GM12878 (cell line): ENCODE measurements around the gene ZNF214. TPM values are rescaled to one million over a fixed set of nuclear protein-coding genes. Genes with fewer than 3 reads are reported as not detected.
A peak's percentile ranks its signal among the peaks of the same experiment; 100 is the strongest.

Experiments
- ATAC-seq: fragments of 200-7000 bp; cut with Tn5 transposase; 3 replicates; pipeline ENCODE4 v1.9.1; 2020; ENCODE audit warnings: mild to moderate bottlenecking, moderate library complexity
- BruUV-seq: library from RNA; stranded (reverse); fragments of 400-500 nt; replicated peaks from 2 replicates; lab custom pipeline; 2021; lab: Mats Ljungman, UMichigan
- CTCF ChIA-PET: fragments of 300-600 bp; sonication (Branson Sonifier 250); formaldehyde crosslinking; extraction: SDS; loops from one replicate; lab custom pipeline; 2021; ENCODE audit warnings: inconsistent platforms; lab: Yijun Ruan, JAX
- POLR2A ChIA-PET: fragments of 350-600 bp; formaldehyde crosslinking; extraction: SDS; loops from one replicate; lab custom pipeline; 2021; ENCODE audit warnings: inconsistent platforms; lab: Charles Lee
- RAD21 ChIA-PET: fragments of 300-600 bp; sonication (Branson Sonifier 250); formaldehyde crosslinking; loops from one replicate; lab custom pipeline; 2023; ENCODE audit warnings: antibody characterized with exemption; ENCODE audit not compliant: unreplicated experiment; lab: Charles Lee
- SMC1A ChIA-PET: fragments of 300-600 bp; sonication (Branson Sonifier 250); formaldehyde crosslinking; loops from one replicate; lab custom pipeline; 2023; ENCODE audit not compliant: unreplicated experiment, uncharacterized antibody; lab: Charles Lee
- DNase-seq: peaks from one replicate; pipeline ENCODE4 v3.0.0-alpha.2; 2011; ENCODE audit warnings: low read depth, low spot score
- FAIRE-seq: peaks from 3 replicates; lab custom pipeline; 2011; peaks lifted over from hg19 to GRCh38; lab: Jason Lieb, UNC
- H2AFZ ChIP-seq: 2 replicates; pipeline ENCODE4 v1.6.0; 2011; ENCODE audit warnings: low read depth, low read length, control low read depth; ENCODE audit not compliant: control insufficient read depth
- H3K27ac ChIP-seq: 2 replicates; pipeline ENCODE4 v1.5.1; 2011; ENCODE audit warnings: control low read depth; ENCODE audit not compliant: control insufficient read depth, insufficient read depth
- H3K27me3 ChIP-seq, 2 experiments: replicated peaks in 1 of 2; 2 replicates each; pipeline versions ENCODE4 v1.6.0 to v1.6.1; 2011; ENCODE audit warnings: low read length in 1 of 2; ENCODE audit not compliant: control insufficient read depth in 2 of 2, insufficient read depth in 2 of 2
- H3K36me3 ChIP-seq, 2 experiments: 2 replicates each; pipeline ENCODE4 v1.5.1; 2011; ENCODE audit warnings: low read length in 1 of 2; ENCODE audit not compliant: control insufficient read depth in 2 of 2, insufficient read depth in 2 of 2
- H3K4me1 ChIP-seq: 2 replicates; pipeline ENCODE4 v1.6.1; 2011; ENCODE audit warnings: mild to moderate bottlenecking, low read length, moderate library complexity, mixed read lengths; ENCODE audit not compliant: control insufficient read depth, insufficient read depth
- H3K4me2 ChIP-seq: 2 replicates; pipeline ENCODE4 v1.6.0; 2011; ENCODE audit warnings: control low read depth; ENCODE audit not compliant: control insufficient read depth, insufficient read depth
- H3K4me3 ChIP-seq: fragments of 200-600 bp; sonication (generic); 2 replicates; pipeline ENCODE4 v1.5.1; 2016
- H3K79me2 ChIP-seq: 2 replicates; pipeline ENCODE4 v1.6.0; 2011; ENCODE audit warnings: low read length; ENCODE audit not compliant: control insufficient read depth, insufficient read depth
- H3K9ac ChIP-seq: 2 replicates; pipeline ENCODE4 v1.8.0; 2011; ENCODE audit warnings: low read length, control low read depth, mixed read lengths; ENCODE audit not compliant: control insufficient read depth, insufficient read depth
- H3K9me3 ChIP-seq: replicated peaks from 3 replicates; pipeline ENCODE4 v1.5.1; 2011; ENCODE audit warnings: mild to moderate bottlenecking, low read length; ENCODE audit not compliant: control insufficient read depth, insufficient read depth
- H4K20me1 ChIP-seq: 2 replicates; pipeline ENCODE4 v1.6.0; 2011; ENCODE audit not compliant: control insufficient read depth, insufficient read depth
- BACH1 ChIP-seq: fragments of 450-650 bp; IDR thresholded peaks from 2 replicates; pipeline ENCODE4 v1.6.1; 2017; ENCODE audit warnings: mild to moderate bottlenecking, borderline replicate concordance
- BRCA1 ChIP-seq: IDR thresholded peaks from 2 replicates; pipeline ENCODE4 v1.6.1; 2011; ENCODE audit warnings: low read depth, low read length, improper control_type of control experiment
- CEBPB ChIP-seq, 2 experiments: fragments of 150-350 bp in 1 of 2; IDR thresholded peaks; 2 replicates each; pipeline ENCODE4 v1.6.1; 2012 to 2014; ENCODE audit warnings: low read depth in 2 of 2, low read length in 2 of 2, borderline replicate concordance in 1 of 2, inconsistent platforms in 1 of 2
- CREB1 ChIP-seq: IDR thresholded peaks from 2 replicates; pipeline ENCODE4 v1.6.1; 2012; ENCODE audit warnings: low read depth, mild to moderate bottlenecking, inconsistent platforms
- CREM ChIP-seq: IDR thresholded peaks from 2 replicates; pipeline ENCODE4 v1.6.1; 2014; ENCODE audit warnings: antibody characterized with exemption, low read depth
- HCFC1 ChIP-seq: fragments of 150-350 bp; IDR thresholded peaks from 2 replicates; pipeline ENCODE4 v1.6.1; 2014; ENCODE audit warnings: low read length
- MTA2 ChIP-seq: fragments of 450-650 bp; IDR thresholded peaks from 2 replicates; pipeline ENCODE4 v1.6.1; 2016; ENCODE audit warnings: low read depth, mild to moderate bottlenecking, moderate library complexity
- NR2C2 ChIP-seq: IDR thresholded peaks from 2 replicates; pipeline ENCODE4 v1.6.1; 2011; ENCODE audit warnings: borderline replicate concordance, low read depth; ENCODE audit not compliant: control insufficient read depth, insufficient read length
- SMARCA5 ChIP-seq: fragments of 450-650 bp; IDR thresholded peaks from 2 replicates; pipeline ENCODE4 v1.6.1; 2017; ENCODE audit warnings: mild to moderate bottlenecking
- TCF12 ChIP-seq: IDR thresholded peaks from 2 replicates; pipeline ENCODE4 v1.6.1; 2011; ENCODE audit warnings: low read depth, mild to moderate bottlenecking, low read length
- USF1 ChIP-seq: IDR thresholded peaks from 2 replicates; pipeline ENCODE4 v1.6.1; 2011; ENCODE audit warnings: borderline replicate concordance, low read depth, mild to moderate bottlenecking, moderate library complexity, mixed read lengths, low read length; ENCODE audit not compliant: insufficient read depth; ENCODE audit errors: extremely low read length
- ZBED1 ChIP-seq: IDR thresholded peaks from 2 replicates; pipeline ENCODE4 v1.6.1; 2016; ENCODE audit warnings: borderline replicate concordance
- ZBTB33 ChIP-seq: fragments of 450-650 bp; IDR thresholded peaks from 2 replicates; pipeline ENCODE4 v1.6.1; 2017; ENCODE audit warnings: mild to moderate bottlenecking
- ZNF622 ChIP-seq: fragments of 450-650 bp; IDR thresholded peaks from 2 replicates; pipeline ENCODE4 v1.6.1; 2017; ENCODE audit warnings: mild to moderate bottlenecking, inconsistent platforms
- WGBS: methylation state at CpG from one replicate; pipeline ENCODE4 v1.1.6; 2016; ENCODE audit warnings: low lambda C conversion rate; ENCODE audit not compliant: insufficient replicate concordance, insufficient coverage; ENCODE audit errors: missing lambda C conversion rate; 5-methylcytosine and 5-hydroxymethylcytosine counted together
- in situ Hi-C: fragments of 300-500 bp; cut with MboI; formaldehyde crosslinking; loops from 9 replicates; pipeline ENCODE4 v1.14.3; 2018; ENCODE audit warnings: mixed read lengths
- intact Hi-C: fragments of 100-400 bp; cut with micrococcal nuclease; formaldehyde crosslinking; loops from one replicate; pipeline ENCODE4 v1.14.2; 2022; ENCODE audit not compliant: unreplicated experiment
- polyA plus RNA-seq, 11 experiments: library from polyadenylated mRNA; depleted of rRNA in 4 of 11; unstranded in 6 of 11; stranded (reverse) in 5 of 11; fragments of >200 nt; fragmentation: Nextera tagmentation in 4 of 11; fragmentation: Illumina TruSeq in 1 of 11; extraction: Ambion mirVana in 4 of 11; extraction: Trizol in 1 of 11; gene quantifications; 1 replicate in 1 of 11; 2 replicates in 10 of 11; pipeline versions ENCODE4 v1.2.1 to v1.2.3, GENCODE V29; 2011 to 2016; ENCODE audit warnings: inconsistent platforms in 2 of 11, missing spikeins in 2 of 11, low read depth in 1 of 11
- total RNA-seq, 4 experiments: library from RNA; depleted of rRNA in 3 of 4; stranded (reverse); fragments of >200 nt in 3 of 4; fragmentation: Illumina TruSeq in 1 of 4; extraction: Trizol in 1 of 4; gene quantifications; 2 replicates each; pipeline versions ENCODE4 v1.2.1 to v1.2.3, GENCODE V29; 2013 to 2021

Gene ZNF214
- total and polyA plus RNA-seq, 10 of the 15 experiments (the other 5 are each of a cell fraction or from before 2014, with no cell fraction given): 0.18 TPM; not detected in 9

- TF ChIP-seq ZNF622: no peak
- TF ChIP-seq BRCA1: no peak
- TF ChIP-seq ZBTB33: no peak
- TF ChIP-seq BACH1: no peak
- TF ChIP-seq USF1: no peak
- no peak for TF ChIP-seq TCF12
- no peak for TF ChIP-seq SMARCA5
- no peak for TF ChIP-seq MTA2
- no peak for TF ChIP-seq NR2C2
- TF ChIP-seq, all 136 proteins: peak for 0
Observed at GRCh38 chr11:6968816-6969215, 51.3 kb downstream of the ZNF214 start (continued).

- WGBS: 0% methylated on average over 1 of the region's 1 CpG
- in situ Hi-C loops: no loop called here
Observed at GRCh38 chr11:6962673-6963072, 57.5 kb downstream of the ZNF214 start.

More at GRCh38 chr11:6962673-6963072, 57.5 kb downstream of the ZNF214 start:
- H3K9me3 ChIP-seq: no peaks in the 10 kb centered on the region
- ChIA-PET RAD21 (no interaction called here), CTCF (interaction anchor here (1.5 kb wide), 1 partner anchor 150 kb away, joined by 6 read pairs; no protein-coding TSS in a partner anchor), SMC1A (interaction anchor here (1.4 kb wide), 1 partner anchor 36 kb away, joined by 3 read pairs; no protein-coding TSS in a partner anchor), POLR2A (no interaction called here)
- BruUV-seq: no TSS peak
- no peak overlapping the region for H3K4me2 ChIP-seq
- no peaks in the 10 kb centered on the region for H3K79me2 ChIP-seq
- H4K20me1 ChIP-seq: no peaks in the 10 kb centered on the region
- H3K4me3 ChIP-seq: no peak overlapping the region
- peak; percentile 44 for FAIRE-seq
- DNase-seq: no peak
- H2AFZ ChIP-seq: no peak overlapping the region
- H3K9ac ChIP-seq: no peak overlapping the region
- no peaks in the 10 kb centered on the region for H3K4me1 ChIP-seq
- peak; percentile 90 for ATAC-seq
- TF ChIP-seq CEBPB (IDR thresholded peaks at IDR 0.05; ENCODE audit: borderline replicate concordance in 1 of 2, low read depth in 2 of 2, low read length in 2 of 2) (peak in 1 of 2 experiments; percentile 12; a peak in 1 of 4 replicates), HCFC1 (no peak), ZNF622 (no peak), ZBED1 (no peak), CREB1 (0 out of 2 replicates have a peak, but pooled peaks have one; percentile 62), CREM (peak; percentile 43; the same call in 1 of the 2 replicates)
- no peaks in the 10 kb centered on the region for H3K27me3 ChIP-seq
- intact Hi-C loops: no loop called here
- peak overlapping the region; percentile 48 for H3K27ac ChIP-seq
- no peaks in the 10 kb centered on the region for H3K36me3 ChIP-seq
